SHP77 treated with DMSO at 0.1 percent for 48 hours (cell line): Measurements from ENCODE around the gene MTRF1.
"Not testable (repeated sequence)": the region's sequence is repeated elsewhere in the genome, so short reads cannot be mapped to it uniquely, and the experiment has no call there.

ENCODE experiments used
- DNase-seq: peaks from one replicate; lab custom pipeline; 2025; lab: John Stamatoyannopoulos, UW

Gene MTRF1

GRCh38 chr13:41279156-41279555 lies 15.8 kb upstream of the MTRF1 start:
- not testable (repeated sequence) for DNase-seq

GRCh38 chr13:41276824-41277223 lies 13.4 kb upstream of the MTRF1 start:
- no peak for DNase-seq

GRCh38 chr13:41274881-41275280 lies 11.5 kb upstream of the MTRF1 start:
- no peak for DNase-seq

- DNase-seq: no peak
Observed at GRCh38 chr13:41273831-41274441, 10.6 kb upstream of the MTRF1 start.

GRCh38 chr13:41271456-41272285 lies 8.3 kb upstream of the MTRF1 start:
- DNase-seq: no peak

GRCh38 chr13:41268764-41269163 lies 5.4 kb upstream of the MTRF1 start:
- DNase-seq: no peak

- DNase-seq: no peak
Observed at GRCh38 chr13:41267106-41267505, 3.7 kb upstream of the MTRF1 start.

GRCh38 chr13:41259875-41260501 lies 3.4 kb downstream of the MTRF1 start:
- no peak for DNase-seq

- no peak for DNase-seq
Observed at GRCh38 chr13:41257535-41257934, 5.8 kb downstream of the MTRF1 start.

- DNase-seq: no peak
Observed at GRCh38 chr13:41254902-41255301, 8.5 kb downstream of the MTRF1 start.

- no peak for DNase-seq
Observed at GRCh38 chr13:41250993-41251392, 12.4 kb downstream of the MTRF1 start.

- no peak for DNase-seq
Observed at GRCh38 chr13:41246969-41247680, 16.3 kb downstream of the MTRF1 start.

- no peak for DNase-seq
Observed at GRCh38 chr13:41244556-41244955, 18.8 kb downstream of the MTRF1 start.

- no peak for DNase-seq
Observed at GRCh38 chr13:41241626-41242025, 21.8 kb downstream of the MTRF1 start.

GRCh38 chr13:41236369-41236768 lies 27.0 kb downstream of the MTRF1 start:
- DNase-seq: no peak

GRCh38 chr13:41232578-41233480 lies 30.5 kb downstream of the MTRF1 start:
- DNase-seq: no peak

GRCh38 chr13:41231786-41232185 lies 31.6 kb downstream of the MTRF1 start:
- DNase-seq: no peak

- no peak for DNase-seq
Observed at GRCh38 chr13:41231025-41231677, 32.2 kb downstream of the MTRF1 start.

GRCh38 chr13:41229356-41229755 lies 34.0 kb downstream of the MTRF1 start:
- no peak for DNase-seq

- DNase-seq: no peak
Observed at GRCh38 chr13:41224113-41225110, 39.0 kb downstream of the MTRF1 start.
